Activated naive CD4-positive, alpha-beta T cell (primary cell): ENCODE measurements around the gene MALL.
"Not testable (repeated sequence)": the region's sequence is repeated elsewhere in the genome, so short reads cannot be mapped to it uniquely, and the experiment has no call there.

ENCODE experiments used
- DNase-seq, 4 experiments: peaks; one replicate each; lab custom pipeline; 2025; lab: John Stamatoyannopoulos, UW

The MALL gene

DNA sequence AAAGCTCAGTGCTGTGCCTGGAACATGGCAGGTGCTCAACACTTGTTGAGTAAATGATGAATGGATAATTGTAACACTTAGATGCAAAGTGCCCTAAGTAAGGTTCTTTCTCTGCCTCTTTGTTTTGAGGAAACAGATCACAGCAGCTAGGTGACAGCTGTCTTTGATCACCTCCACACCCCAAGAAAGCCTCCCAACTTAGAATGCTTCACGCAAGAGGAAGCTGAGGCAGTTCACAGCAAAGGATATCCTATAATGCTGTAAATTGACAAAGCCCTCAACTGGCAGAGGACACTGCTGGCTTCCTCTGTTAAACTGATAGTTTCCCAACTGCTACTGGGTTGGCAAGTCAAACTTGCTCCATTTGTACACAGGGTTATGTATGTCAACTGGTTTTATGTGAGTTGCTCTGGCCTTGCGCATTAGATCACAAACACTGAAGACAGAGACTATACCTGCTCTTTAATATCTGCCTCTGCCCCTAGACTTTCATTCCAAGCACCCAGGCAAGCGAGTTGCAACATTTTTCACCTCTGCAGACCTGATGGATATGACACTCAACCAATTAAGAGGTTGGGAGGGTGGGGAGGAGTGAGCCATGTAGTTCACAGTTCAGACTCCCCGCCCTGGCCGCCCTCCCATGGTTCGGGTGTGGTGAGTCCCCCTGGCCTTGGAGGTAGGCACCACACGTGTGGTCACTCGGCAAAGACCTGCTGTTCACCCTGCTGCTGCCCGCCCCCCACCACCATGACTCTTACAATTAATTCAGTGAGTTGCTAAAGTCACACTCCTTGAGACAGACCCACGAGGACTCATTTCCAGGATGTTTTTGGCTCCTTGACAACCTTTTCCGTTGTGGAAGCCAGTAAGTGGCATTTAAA is 4.8 kb upstream of the MALL start:
- no peak for DNase-seq

DNA sequence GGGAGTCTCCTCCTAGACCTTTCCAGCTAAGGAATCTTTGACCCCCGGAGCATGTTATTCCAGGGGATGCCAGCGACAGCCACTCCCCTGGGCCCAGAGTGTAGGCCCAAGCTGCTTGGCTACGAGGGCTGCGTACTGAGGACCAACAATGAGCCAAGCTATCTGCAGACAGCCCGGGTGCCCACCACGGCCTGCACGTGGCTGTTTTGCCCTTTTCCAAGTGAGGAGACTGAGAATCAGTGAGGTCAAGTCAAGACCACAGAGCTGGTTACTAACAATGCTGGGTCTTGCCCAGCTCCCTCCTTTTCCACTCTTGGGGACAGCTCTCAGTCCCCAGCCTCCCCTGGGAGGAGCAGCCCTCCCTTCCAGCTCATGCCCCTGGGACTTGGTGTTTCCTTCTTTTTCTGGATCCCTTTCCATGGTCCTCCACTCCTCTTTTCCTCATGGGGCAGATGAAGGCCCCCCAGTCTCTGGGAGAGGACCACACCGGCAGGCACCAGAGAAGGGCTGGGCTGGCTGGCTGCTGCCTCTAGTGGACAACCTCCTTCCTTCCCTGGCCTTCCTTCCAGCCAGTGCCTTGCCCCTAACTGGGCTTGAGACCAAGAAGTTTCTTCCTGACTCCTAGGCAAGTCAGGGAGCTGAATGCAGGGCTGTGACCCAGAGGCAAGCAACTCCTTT is 550 bp upstream of the MALL start:
- DNase-seq: no peak

DNA sequence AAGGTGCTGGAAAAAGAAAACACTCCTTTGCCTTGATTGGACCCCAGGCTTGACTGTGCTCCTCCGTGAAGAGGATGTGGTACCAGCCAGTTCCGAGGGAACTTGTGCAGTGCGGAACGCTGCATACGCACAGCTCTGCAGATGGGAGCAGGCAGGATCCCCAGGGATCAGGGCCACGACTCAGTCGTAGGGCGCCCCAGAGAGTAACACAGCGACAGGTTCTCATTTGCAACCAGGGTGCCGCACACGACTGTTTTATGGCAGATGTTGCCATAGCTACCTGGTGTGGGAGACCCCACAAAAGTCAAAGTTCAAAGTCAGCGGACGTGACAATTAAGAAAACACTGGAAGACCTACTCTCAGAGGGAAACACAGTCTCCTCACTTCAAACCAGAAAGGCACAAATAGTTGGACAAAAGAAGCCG is 779 bp downstream of the MALL start:
- no peak for DNase-seq

DNA sequence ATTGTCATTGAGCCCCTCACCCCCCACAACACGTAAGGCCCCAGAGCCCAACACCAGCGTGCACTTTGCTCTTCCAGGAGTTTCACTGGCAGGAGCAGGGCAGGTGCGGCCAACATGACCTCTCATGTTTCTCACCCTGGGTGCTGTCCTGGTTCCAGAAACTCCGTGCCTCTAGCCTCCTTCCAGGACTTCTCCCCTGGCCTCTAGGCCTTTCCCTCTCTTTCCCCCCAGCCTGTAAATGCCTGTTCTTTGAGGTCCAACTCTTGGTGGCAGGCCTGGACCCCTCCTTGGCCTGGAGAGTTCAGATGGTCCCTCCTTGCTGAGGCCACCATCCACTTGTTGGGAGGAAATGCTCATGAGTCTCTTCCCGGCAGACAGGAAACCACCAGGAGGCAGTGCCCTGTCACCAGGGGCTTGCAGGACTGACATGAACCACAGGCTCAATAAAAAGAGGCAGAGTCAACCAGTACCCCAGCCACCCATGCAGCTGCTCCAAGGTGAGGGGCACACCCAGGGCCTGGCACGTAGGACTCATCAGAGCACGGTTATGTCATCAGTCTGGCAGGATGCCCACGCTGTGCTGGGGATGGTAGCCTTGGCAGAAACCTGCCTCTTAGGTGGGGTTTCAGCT is 1.5 kb downstream of the MALL start:
- DNase-seq: no peak

DNA sequence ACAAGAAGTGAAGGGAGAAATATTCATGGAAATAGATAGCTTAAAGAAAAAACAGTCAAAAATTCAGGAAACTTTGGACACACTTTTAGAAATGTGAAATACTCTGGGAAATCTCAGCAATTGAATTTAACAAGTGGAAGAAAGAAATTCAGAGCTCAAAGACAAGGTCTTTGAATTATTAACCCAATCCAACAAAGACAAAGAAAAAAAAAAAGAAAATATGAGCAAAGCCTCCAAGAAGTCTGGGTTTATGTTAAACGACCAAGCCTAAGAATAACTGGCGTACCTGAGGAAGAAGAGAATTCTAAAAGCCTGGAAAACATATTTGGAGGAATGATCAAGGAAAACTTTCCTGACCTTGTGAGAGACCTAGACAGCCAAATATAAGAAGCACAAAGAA is 7.3 kb downstream of the MALL start:
- not testable (repeated sequence) for DNase-seq

DNA sequence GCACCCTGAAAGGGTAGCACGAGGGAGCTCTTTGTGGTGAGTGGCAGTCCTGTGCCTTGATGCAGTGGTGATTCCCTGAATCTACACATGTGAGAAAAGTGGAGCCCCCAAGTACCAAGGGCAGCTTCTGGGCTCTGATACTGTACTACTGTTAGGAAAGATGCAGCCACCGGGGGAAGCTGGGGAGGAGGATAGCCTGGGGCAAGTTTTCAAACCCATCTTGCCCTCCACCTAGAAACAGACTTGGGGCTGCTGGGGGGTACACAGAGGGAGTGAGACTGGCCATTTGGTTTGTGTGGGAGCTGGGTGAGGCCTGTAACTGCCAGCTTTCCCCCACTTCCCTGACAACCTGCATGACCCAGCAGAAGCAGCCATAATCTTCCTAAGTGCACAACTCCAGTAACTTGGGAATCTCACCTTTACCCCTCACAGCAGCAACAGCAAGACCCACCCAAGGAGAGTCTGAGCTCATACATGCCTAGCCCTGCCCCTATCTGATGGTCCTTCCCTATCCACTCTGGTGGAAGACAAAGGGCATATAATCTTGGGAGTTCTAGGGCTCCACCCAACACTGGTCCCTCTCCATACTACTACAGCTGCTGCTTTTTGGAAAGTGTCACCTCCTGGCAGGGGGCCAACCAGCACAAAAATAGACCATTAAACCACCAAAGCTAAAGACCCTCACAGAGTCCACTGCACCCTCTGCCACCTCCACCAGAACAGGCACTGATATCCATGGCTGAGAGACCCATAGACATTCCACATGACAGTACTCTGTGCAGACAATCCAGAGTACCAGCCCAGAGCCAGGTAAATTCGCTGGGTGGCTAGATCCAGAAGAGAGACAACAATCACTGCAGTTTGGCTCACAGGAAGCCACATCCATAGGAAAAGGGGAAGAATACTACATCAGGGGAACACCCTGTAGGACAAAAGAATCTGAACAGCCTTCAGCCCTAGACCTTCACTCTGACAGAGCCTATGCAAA is 8.2 kb downstream of the MALL start:
- no peak for DNase-seq

DNA sequence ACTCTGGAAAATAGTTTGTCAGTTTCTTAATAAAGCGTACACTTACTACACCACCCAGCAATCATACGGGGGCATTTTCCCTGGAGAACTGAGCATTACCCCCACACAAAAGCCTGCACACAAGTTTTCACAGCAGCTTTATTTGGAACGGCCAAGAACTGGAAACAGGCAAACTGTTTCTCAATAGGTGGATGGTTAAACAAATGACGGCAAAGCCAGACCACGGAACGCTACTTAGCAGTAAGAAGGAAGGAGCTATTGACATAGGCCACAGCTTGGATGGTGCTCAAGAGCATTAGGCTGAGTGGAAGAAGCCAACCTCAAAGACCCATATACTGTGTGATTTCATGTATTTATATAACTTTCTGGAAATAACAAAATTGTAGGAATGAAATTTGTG is 9.0 kb downstream of the MALL start:
- DNase-seq: no peak

DNA sequence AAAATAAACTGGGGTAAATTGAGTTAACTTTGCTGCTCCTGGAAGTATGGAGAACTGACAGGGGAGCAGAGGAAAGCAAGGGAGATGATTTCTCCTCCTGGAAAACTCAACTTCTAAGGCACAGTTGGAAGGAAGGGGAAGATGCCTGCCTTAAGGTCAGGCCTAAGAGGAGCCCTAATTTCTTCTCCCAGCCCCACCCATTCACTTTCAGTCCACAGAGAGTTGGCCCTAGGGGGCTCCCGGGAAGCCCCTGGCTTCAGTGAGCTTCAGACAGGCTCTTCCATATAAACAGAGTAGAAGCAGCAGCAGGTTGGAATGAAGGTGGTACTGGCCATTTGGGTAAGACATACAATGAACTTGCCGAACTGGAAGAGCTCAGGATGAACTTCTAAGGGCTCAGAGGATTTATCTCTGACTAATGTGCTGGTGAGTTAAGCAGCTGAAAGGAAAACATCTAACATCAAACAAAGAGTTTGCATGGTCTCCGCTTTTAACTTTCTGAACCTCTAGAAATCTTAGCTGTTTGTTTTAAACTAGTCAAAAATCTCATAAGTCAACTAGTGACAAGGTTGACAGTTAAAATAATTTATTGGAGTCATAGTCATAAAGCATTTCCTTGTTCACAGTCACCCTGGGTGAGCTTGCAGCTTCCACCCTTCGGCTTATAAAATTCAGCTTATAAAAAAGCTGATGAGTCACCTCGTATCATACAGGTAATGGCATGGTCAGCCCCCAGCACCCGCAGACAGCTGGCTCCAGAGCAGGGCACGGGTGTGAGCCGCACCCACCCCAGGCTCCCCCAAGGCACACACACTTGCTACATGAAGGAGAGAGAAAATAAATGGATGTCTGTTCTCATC is 9.8 kb downstream of the MALL start:
- DNase-seq: no peak

DNA sequence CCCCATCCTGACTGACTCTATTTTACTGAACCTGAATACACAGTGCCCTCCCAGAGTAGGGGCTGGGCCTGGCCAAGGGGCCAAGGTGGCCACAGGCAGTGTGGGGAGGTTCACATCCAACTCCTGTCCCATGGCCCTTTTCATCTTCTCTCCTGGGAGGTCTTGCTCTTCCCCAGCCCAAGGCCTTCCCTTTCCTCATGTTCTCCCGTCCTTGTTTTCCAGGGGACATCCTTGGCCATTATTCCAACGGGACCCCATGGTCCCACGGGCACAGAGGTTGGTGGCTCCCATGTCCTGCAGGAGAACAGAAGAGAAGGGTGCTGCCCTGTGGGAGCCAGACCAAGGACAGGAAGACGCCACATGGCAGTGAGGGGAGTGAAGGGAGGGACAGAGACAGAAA is 10.4 kb downstream of the MALL start:
- no peak for DNase-seq

DNA sequence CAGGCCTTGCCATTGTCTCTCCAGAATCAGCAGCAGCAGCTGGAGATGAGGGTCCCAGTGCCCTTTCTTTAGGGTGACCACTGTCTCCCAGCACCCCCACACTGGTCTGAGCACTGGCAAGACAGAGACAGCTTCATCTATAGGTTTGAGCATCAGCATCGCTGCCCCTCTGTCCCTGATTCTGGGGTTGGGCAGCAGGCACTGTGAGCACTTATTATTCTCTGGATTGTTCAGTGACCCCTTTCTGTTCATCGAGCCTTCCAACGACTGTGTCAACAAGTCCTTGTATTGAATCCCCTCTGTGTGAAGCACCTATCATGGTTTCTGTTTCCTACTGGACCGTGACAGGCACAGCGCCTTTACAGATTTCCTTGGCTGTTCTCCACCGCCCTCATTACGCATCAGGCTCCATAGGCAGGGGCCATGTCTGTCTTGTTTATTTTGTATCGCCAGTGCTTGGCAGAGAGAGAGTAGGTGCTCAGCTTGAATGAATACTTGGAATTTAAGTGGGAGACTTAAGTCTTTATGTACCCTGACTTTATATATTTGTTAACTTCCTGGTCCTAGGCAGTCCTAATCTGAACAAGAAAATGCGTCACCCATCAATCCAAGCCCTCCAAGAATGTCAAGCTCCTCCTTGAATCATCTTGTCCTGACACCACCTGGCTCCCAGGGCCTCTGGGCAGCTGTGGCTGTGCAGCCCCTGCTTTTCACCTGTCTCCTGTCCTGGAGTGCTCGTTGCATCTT is 11.4 kb downstream of the MALL start:
- DNase-seq: no peak

DNA sequence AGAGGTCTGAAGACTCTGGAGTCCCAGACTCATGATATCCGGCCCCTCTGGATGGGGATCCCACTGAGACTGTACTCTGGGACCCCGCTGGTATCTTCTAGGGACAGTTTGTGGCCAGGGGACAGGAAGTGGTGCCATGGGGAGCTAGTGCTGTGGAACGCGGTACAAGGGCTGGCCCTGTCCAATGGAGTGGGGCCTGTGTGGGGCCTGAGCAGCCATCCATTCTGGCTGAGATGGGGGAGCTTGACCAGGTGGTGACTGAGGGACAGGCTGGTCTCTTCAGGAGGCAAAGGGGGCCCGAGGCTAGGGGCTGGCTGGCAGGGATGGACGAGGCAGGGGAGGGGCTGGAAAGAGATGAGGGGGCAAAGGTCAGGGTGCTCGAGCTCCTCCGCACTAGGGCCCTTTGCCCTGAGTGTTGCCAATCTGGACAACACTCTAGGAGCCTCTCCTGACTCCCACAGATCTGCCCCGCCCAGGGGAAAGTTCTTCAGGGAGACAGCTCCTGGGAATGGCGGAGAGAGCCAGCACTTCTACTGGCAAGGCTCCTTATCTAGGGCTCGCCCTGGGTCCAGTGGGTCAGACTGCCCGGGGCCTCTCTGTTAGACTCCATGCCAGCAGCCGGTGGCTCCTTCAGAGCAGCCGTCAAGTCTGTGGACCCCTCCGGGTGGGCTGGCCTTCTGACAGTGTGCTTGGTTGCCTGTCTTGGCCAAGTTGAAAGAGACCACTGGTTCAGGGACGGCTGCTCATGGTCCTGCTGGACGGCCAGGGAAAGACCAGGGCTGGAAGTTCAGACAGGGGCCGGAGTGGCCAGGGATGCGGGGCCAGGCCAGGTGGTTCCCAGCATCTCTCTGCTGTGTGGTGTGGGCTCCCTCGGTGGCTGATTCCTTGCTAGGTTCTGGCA is 12.3 kb downstream of the MALL start:
- DNase-seq: no peak

DNA sequence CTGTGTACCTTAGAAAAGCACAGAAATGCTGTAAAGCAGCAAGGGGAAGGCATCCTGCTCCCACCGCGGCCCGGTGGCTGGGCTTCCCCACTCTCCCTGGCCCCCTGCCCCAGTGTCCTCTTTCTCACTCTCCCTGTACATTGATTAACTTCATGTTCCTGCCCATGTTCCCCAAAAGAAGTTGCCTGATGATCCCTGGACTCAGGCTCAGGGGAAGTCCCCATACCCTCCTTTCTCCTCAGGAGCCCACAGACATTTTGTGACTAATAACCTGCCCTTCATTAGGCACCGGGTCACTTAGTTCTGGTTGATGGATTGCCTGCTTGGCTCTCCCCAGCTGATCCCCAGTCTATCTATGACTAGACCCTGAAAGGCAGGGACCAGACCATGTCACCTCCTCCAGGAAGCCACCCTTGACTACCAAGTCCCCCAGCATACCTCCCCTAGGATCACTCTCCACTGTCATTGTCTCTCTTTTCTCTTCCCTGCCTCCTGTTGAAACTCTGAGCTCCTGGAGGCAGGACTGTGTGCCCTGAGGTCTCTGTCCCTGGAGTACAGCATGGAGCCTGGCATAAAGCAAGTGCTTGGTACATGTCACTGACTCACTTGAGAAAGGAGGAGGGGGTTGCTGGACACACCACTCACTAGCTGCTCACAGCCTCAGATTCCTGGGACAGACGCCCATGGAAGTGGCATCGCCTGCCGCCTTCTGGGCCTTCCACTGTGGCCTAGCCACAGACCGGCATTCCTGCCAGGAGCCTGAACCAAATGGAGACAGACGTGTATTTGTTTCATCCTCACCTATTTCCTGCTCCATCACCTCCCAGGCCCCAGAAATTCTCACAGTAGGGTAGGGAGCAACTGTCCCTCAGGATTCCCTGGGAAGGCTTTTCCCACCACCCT is 13.5 kb downstream of the MALL start:
- DNase-seq: no peak

DNA sequence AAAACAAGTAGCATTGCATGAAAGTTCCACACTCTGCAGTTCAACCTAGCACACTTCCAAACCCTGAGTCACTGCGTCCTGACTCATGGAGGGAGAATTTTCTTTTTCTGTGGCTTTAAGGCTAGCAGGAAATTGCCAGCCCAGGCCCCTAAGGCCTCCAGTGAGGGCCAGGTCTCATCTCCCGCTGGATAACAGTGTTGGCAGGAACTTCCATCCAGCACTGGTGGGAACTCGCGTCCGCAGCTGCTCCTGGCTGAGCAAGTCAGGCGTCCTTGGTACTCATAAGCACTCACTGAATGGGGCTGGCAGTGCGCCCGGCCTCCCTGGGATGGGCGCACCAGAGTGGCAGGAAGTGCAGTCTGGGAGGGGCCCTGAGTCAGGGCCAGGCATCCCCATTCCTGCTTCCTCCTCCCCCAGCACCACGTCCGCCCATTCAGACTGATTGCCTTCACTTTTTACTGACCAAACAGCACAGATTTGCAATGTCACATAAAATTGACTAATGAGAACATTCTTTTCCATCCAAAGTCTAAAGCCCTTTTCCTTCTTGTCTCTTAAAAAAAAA is 14.3 kb downstream of the MALL start:
- no peak for DNase-seq

DNA sequence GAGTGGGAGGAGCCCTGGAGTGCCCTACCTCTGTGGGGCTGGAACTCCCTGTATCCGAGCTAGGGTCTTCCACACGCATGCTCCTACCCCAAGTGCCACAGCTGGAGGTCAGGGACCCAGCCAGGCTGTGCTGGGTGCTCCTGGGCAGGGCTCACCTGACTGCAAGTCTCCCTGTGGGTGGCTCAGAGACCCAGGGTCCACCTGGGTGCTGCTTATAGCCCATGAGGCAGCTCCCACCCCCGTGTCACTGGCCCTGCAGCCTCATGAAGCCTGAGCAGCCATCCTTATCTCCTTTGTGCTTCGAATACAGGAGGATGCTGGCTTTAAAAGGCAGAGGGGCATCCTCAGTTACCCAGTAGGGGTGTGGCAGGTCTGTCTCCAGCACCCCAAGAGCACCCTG is 14.7 kb downstream of the MALL start:
- DNase-seq: not testable (repeated sequence)

DNA sequence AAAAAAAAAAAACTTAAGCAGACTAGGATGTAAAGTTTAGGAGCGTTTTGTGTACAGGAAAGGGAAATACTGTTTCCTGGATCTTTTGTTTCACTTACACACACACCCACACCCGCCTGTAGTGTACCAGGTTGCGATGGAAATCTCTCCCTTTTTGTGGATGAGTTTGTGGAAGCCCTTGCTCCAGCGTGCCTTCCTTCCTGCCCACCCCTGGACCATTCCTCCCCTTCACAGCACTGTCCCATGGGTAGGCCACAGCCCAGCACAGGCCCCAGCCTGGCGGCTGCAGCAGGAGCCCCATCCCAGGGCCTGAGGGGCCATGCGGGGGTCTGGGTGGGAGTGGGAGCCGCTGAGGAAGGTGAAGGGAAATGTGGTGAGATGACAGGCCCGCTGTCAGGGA is 15.1 kb downstream of the MALL start:
- no peak for DNase-seq

DNA sequence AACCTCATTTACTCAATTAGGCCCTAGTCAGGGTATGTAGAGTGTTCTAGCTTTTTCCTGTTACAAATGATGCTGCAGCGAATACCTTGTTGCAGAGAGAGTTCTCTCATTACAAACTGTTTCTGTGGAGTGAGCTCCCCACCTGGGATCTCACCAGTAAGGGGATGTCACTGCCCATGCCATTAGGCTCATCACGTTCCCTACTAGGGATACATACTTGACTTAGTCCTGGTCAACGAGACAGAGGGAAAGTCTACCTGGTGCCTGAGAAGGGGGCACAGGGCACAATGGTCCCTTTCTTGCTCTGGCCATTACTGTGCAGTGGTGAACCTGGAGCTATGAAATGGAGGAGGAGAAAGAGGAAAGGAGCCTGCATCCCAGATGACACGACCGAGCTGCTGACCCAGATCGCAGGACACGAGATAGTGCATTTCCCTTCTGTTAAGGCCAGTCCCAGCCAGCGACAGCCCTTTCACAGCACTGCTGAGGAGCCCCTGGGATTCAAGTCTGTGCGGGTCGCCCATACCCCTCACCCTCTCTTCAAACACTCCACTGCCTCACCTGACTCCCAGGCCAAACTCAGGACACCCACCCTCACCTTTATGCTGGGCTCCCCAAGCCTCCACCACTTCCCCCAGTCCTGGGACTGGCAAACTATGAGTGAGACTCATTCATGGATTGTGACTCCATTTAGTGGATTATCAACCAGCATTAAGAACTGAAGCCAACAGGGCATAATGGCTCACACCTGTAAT is 16.0 kb downstream of the MALL start:
- no peak for DNase-seq

DNA sequence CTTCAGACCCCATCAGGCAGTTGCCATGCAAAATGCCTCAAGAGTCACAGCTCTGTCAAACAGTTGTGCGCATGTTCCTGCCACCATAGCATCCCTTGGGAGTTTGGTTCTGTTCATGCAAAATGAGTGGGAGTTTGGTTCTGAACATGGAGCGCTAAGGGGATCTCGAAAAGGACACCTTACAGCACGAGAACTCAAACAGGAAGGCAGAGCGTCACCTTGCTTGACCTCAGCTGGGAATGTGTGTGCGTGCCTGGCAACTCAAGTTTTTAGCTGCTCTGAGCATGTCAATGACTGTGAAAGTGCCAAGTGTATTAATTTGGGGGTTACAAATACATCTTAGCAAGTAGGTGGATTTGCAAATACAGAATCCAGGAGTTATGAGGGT is 16.6 kb downstream of the MALL start:
- no peak for DNase-seq
